Renal pelvis (tissue), 12 donors: ENCODE results near the gene ZSCAN5B. TPM values are rescaled to one million over a fixed set of nuclear protein-coding genes. Genes with fewer than 3 reads are reported as not detected.
A peak's percentile ranks its signal among the peaks of the same experiment; 100 is the strongest.
"Not testable (repeated sequence)": the region's sequence is repeated elsewhere in the genome, so short reads cannot be mapped to it uniquely, and the experiment has no call there.

Experiments used
- DNase-seq: peaks from one replicate; pipeline ENCODE4 v3.0.0-alpha.2; 2013
- long read RNA-seq, 16 experiments: transcript quantifications; one replicate each; lab custom pipeline, GENCODE V29; 2026
- polyA plus RNA-seq, 3 donors: library from polyadenylated mRNA; unstranded; fragments of 120-200 nt; gene quantifications; one replicate each; pipeline ENCODE4 v1.2.1, GENCODE V29; 2013; ENCODE audit not compliant: insufficient read length in 3 of 3

The ZSCAN5B gene, protein sequence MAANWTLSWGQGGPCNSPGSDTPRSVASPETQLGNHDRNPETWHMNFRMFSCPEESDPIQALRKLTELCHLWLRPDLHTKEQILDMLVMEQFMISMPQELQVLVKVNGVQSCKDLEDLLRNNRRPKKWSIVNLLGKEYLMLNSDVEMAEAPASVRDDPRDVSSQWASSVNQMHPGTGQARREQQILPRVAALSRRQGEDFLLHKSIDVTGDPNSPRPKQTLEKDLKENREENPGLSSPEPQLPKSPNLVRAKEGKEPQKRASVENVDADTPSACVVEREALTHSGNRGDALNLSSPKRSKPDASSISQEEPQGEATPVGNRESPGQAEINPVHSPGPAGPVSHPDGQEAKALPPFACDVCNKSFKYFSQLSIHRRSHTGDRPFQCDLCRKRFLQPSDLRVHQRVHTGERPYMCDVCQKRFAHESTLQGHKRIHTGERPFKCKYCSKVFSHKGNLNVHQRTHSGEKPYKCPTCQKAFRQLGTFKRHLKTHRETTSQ
- polyA plus RNA-seq, result under 1 TPM in 2 of 3 donors, not detected in 1; 0.13 to 0.14 TPM
- long read RNA-seq, donor 1, result 0 reads
- long read RNA-seq, donor 2, result 0 reads
- long read RNA-seq, donor 3, result 0 reads
- long read RNA-seq, donor 4, result 0 reads
- long read RNA-seq, donor 5, result 0 reads
- long read RNA-seq, donor 6, result 0 reads
- long read RNA-seq, donor 7, result 0 reads
- long read RNA-seq, donor 8, result 0 reads
- long read RNA-seq, donor 9, result 0 reads
- long read RNA-seq, donor 10, result 0 reads
- long read RNA-seq, donor 11, result 0 reads
- long read RNA-seq, donor 12, result 0 reads
- long read RNA-seq, donor 13, result 0 reads
- long read RNA-seq, donor 14, result 0 reads
- long read RNA-seq, donor 15, result 0 reads
- long read RNA-seq, donor 16, result 0 reads

DNA sequence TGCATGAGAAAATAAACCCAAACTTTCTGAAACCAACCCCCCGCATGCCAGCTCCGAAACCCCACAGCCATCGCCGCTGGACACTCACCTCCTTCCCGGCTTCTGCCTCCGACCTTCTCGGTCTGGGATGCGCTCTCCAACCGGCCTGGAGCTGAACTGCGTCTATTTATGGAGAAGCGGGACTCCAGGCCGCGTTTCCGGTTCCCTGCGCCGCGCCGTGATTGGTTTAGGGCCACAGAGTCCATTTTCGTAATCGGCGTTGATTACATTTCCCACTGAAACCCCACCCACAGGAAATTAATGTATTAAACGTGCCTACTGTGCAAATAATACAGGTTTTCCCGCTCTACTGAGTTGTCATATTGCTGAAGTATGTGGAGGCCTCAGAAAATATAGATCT, at the start of gene ZSCAN5B:
ZSCAN5B (minus strand) TSS at position 138 of the 400 bp plus-strand sequence. CDS start 4,731 bp downstream, outside the sequence.
- DNase-seq, result not testable (repeated sequence)

DNA sequence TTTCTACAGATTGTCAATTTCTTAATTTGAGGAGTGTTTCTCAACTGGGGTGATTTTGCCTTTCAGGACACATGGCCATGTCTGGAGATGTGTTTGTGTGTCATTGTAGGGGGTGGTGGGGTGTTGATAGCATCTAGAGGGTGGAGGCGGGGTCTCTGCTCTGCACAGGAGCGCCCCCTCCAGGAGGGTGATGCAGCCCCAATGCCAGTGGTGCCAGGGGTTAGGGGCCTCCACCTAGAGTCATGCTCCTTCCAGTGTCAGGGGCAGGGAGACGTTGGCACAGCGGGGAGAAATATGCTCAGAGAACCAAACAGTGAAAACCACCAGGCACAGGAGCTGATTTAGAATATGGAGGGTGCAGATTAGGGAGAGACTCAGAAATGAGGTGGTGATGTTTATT, 48.2 kb upstream of the ZSCAN5B start:
- not testable (repeated sequence) for DNase-seq

DNA sequence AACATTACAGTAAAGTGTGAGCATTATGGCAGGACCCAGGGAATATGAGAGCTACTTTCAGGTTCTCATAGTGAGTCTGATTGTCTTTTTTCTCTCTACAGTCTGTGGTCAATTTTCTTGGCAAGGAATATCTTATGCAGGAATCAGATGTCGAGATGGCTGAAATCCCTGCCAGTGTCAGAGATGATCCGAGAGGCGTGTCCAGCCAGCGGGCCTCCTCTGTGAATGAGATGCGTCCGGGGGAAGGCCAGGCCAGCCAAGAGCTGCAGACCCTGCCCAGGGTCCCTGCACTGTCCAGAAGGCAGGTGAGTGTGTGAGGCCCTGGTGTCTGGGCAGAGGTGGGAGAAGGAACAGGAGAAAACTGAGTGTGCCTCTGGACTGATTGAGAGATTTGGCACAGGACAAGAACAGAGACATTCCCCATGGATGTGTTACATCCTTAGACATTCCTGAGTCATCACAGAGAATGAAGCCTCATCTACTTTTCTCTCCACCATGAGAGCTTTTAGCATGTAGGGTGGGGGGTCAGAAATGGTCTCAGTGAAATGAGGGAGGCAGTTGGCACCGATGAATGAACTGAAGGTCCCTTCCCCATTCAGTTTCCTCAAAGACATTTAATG, 47.6 kb upstream of the ZSCAN5B start:
- DNase-seq, result no peak

DNA sequence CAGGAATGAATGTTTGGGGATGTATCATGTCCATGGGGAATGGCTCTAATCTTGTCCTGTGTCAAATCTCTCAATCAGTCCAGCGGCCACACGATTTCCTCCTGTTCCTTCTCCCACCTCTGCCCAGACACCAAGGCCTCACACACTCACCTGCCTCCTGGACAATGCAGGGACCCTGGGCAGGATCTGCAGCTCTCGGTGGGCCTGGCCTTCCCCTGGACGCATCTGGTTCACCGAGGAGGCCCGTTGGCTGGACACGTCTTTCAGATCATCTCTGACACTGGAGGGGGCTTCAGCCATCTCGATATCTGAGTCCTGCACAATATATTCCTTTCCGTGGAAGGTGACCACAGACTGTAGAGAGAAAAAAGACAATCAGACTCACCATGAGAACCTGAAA, 25.9 kb upstream of the ZSCAN5B start:
- no peak for DNase-seq

DNA sequence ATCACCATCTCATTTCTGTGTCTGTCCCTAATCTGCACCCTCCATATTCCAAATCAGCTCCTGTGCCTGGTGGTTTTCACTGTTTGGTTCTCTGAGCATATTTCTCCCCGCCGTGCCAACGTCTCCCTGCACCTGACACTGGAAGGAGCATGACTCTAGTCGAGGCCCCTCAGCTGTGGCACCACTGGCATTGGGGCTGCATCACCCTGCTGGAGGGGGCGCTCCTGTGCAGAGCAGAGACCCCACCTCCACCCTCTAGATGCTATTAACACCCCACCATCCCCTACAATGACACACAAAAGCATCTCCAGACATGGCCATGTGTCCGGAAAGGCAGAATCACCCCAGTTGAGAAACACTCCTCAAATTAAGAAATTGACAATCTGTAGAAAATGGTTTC, 25.3 kb upstream of the ZSCAN5B start:
- no peak for DNase-seq

DNA sequence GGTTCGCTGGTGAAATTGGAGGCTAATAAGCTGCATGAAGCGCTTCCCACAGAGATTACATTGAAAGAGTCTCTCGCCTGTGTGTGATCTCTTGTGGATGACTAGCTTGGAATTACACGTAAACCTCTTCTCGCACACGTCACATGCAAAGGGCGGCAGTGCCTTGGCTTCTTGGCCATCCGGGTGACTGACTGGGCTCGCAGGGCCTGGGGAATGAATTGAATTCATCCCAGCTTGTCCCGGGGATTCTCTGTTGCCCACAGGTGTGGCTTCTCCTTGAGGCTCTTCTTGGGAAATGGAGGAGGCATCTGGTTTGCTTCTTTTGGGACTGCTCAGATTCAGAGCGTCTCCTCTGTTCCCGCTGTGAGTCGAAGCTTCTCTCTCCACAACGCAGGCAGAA, 24.3 kb upstream of the ZSCAN5B start:
- DNase-seq, result no peak

DNA sequence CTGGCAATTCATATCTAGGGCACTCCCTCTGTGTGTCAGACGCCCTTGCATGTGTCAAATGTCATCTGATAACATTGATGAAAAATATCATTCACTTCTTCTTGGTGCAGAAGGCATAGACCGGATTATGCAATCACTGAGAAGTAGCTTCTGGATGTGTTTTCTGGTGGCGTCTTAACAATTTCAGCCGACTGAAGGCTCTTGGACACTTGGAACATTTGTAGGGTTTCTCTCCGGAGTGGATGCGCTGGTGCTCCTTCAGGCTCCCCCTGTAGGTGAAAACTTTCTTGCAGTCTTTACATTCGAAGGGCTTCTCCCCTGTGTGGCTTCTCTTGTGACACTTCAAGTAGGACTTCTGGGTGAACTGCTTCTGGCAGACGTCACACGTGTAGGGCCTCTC, 23.9 kb upstream of the ZSCAN5B start:
- peak; percentile 4 for DNase-seq

DNA sequence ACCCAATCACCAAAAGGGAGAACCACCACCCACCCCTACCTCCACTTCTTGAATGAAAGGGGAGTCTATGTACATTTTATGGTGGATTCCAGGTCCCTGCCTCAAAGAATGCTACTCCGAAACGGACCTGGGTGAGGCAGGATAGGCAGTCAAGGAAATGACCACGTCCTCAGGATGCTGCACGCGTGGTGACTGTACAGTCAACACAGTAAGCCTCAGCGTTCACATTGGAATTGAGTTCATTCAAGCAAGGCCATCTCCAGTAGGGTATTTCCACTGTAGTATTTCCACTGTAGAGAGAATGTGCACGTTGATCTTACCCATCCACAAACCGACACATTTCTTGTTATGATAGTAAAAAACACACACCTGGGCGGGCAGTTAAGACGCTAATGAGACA, 21.4 kb upstream of the ZSCAN5B start:
- DNase-seq, result no peak

DNA sequence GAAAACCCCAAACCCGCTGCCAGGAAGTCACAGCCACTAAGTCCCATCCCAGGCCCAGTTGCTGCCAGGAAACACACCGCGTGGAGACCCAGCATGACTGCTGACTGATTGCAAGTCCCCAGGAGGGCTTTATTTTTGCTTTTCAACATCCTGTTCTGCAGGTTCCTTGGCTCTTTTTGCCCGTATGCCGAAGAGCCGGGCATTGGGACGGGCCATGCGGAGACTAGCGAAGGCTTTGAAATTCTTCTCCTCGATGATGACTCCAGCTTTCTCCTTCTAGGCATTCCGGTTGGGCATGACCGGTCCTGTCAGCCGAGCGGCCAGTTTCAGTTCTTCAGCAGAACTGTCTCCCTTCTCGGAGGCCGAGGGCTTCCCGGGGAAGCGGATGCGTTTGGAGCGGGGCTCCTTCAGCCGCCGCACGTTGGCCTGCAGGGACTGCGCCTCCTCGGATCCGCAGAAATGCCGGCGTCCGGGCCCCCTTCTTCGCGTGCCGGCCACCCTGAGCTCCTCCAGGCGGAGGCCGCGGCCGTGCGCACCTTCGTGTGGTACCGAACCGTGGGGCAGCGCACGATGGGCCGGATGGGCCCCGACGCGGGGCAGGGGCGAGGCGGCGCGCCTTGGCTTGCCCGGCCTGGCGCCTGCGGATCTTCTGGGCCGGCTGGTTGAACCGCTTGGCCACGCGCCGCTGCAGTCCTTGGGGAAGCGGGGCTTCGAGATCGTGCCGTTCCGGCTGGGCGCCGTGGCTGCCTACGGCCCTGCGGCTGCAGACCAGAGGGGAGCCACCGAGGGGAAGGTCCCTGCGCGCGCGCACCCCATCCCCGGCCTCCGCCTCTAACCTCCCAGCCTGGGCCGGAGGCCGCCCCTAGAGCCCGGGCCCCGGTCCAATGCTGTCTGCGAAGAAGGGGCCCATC, 19.7 kb upstream of the ZSCAN5B start:
- DNase-seq, result no peak

DNA sequence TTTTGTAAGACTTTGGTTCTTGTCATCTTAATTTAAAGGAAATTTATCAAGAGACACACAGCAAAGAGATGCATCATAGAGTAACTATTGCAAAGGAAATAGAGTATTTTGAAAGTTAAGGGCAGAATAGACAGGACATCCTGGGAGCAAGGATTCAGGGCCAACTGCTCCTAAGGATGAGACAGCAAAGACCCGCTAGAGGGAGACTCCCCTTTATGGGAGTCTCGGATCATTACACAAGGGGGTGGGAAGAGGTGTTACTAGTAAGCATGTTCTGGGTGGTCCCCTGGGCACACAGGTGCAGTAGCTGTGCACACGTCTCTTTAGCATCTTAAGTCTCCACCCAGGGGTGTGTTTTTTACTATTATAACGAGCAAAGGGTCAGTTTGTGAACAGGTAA, 14.1 kb upstream of the ZSCAN5B start:
- no peak for DNase-seq

DNA sequence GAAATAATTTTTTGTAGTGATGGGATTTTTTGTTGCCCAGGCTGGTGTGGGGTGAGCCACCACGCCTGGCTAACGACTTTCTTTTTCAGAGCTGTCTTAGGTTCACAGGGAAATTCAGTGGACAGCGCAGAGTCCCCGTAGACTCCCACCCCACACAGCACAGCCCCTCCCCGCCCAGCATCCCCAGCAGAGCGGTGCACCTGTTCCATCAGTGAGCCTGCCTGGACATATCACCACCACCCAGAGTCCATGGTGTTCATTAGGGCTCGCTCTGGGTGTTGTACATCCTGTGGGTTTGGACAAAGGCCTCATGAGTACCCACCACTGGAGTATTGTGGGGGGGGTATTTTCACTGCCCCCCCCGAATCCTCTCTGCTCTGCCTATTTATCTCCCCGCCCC, 12.5 kb upstream of the ZSCAN5B start:
- not testable (repeated sequence) for DNase-seq

DNA sequence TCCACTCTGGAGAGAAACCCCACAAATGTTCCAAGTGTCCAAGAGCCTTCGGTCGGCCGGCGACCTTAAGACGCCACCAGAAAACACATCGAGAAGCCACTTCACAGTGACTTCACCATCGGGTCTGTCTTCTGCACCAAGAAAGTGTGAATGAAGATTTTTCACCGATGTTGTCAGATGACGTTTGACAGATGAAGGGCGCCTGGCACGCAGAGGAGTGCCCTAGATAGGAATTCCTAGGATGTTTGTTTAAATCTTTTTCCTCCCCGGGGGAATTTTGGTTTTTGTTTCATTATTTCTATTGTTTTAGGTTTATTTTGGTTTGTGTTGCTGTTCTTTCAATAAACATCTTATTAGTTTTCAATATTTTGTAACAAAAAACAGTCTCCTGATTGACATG, 11.5 kb upstream of the ZSCAN5B start:
- no peak for DNase-seq

DNA sequence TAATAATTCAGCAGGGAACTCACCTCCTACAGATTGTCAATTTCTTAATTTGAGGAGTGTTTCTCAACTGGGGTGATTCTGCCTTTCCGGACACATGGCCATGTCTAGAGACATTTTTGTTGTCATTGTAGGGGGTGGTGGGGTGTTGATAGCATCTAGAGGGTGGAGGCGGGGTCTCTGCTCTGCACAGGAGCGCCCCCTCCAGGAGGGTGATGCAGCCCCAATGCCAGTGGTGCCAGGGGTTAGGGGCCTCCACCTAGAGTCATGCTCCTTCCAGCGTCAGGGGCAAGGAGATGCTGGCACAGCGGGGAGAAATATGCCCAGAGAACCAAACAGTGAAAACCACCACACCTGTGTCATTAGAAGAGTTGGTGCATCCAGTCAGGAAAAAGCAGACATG, 10.0 kb upstream of the ZSCAN5B start:
- DNase-seq, result not testable (repeated sequence)

DNA sequence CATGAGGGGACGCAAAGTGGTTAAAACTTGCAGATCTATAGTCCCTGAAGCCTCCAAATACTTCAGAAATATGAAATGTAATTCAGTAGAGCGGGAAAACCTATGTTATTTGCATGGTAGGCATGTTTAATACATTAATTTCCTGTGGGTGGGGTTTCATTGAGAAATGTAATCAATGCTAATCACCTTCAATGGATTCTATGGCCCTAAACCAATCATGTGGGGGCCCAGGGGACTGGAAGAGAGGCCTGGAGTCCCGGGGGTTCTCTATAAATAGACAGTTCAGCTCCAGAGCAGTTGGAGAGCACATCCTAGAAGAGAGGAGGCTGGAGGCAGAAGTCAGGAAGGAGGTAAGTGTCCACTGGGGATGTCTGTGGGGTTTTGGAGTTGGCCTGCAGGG, 4.4 kb upstream of the ZSCAN5B start, which contains the start of gene ZSCAN5C:
ZSCAN5C (plus strand) TSS at position 301 of the 400 bp plus-strand sequence. CDS start 3,641 bp downstream, outside the sequence.
- no peak for DNase-seq

DNA sequence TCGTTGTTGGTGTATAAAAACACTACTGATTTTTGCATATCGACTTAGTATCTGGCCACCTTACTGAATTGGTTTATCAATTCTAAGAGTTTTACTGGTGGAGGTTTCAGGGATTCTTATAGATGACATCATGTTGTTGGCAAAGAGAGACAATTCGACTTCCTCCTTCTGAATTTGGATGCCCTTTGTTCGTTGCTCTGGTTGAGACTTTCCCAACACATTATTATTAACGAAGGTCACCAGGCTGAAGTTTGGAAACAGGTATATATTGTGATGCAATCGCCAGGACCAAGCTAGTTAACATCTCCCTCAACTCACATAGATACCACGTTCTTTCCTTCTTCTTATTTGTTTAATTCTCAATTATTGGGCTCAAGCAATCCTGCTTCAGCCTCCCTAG, 2.1 kb upstream of the ZSCAN5B start:
- DNase-seq, result no peak

DNA sequence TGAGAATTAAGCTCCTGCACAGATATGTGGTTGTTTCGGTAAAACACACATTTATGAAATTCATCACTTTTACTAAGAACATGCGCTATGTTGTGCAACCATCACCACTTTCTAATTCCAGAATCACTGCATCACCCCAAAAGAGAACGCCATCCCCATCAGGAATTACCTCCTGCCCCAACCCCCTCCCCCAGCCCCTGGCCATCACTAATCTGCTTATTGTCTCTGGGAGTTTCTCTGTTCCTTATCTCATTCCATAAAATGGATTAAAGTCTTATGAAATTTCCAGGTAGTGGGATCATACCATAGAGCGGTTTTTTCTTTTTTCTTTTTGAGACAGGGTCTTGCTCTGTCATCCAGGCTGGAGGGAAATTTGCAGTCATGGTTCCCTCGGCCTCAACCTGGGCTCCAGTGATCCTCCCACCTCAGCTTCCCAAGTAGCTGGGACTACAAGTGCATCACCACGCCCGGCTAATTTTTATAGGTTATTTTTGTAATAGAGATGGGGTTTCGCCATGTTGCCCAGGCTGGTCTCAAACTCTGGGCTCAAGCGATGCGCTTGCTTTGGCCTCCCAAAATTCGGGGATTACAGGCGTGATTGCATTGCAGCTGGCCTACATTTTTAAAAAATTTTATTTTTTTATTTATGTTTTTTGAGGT, 3.5 kb downstream of the ZSCAN5B start:
- peak; percentile 36 for DNase-seq

DNA sequence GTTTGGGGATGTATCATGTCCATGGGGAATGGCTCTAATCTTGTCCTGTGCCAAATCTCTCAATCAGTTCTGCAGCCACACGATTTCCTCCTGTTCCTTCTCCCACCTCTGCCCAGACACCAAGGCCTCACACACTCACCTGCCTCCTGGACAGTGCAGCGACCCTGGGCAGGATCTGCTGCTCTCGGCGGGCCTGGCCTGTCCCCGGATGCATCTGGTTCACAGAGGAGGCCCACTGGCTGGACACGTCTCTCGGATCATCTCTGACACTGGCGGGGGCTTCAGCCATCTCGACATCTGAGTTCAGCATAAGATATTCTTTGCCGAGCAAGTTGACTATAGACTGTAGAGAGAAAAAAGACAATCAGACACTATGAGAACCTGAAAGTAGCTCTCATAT, 5.9 kb downstream of the ZSCAN5B start:
- DNase-seq, result no peak

DNA sequence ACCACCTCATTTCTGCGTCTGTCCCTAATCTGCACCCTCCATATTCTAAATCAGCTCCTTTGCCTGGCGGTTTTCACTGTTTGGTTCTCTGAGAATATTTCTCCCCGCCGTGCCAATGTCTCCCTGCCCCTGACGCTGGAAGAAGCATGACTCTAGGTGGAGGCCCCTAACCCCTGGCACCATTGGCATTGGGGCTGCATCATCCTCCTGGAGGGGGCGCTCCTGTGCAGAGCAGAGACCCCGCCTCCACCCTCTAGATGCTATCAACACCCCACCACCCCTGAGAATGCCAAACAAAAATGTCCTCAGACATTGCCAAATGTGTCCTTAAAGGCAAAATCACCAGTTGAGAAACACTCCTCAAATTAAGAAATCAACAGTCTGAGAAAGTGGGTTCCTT, 6.5 kb downstream of the ZSCAN5B start:
- no peak for DNase-seq

DNA sequence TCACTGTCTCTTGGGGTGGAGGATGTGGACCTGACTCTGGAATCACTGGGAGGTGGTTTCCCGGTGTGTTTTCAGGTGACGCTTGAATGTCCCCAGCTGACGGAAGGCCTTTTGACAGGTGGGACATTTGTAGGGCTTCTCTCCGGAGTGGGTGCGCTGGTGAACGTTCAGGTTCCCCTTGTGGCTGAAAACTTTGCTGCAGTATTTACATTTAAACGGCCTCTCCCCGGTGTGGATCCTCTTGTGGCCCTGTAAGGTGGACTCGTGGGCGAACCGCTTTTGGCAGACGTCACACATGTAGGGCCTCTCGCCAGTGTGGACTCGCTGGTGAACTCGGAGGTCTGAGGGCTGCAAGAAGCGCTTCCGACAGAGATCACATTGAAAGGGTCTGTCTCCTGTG, 7.8 kb downstream of the ZSCAN5B start:
- DNase-seq, result no peak

DNA sequence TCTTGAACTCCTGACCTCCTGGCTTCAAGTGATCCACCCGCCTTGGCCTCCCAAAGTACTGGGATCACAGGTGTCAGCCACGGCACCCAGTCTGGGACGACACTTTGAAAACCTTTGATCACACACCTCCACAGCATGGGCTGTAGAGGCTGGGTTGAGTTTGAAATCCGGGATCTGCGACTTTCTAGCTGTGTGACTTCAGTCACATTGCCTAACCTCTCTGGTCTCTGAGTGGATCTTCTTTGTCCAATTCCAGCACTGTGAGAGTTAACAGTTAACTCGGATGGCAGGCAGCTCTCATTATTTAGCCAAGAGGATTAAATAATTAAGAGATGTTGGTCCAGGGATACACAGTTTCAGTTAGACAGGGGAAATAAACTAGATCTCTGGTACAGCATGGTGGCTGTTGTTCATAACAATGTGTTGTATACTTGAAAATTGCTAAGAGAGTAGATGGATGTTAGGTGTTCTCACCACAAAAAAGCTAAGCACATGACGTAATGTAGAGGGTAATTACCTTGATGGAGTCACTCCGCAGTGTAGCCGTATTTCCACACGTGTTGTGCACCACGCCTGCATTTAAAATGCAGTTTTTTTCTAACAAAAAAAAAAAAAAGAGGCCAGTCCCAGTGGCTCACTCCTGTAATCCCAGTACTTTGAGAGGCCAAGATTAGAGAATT, 19.9 kb downstream of the ZSCAN5B start:
- no peak for DNase-seq
